AG10803 (cell line): Measurements from ENCODE around the gene PCBP2.
"Not testable (repeated sequence)": the region's sequence is repeated elsewhere in the genome, so short reads cannot be mapped to it uniquely, and the experiment has no call there.

Experiments
- DNase-seq: peaks from one replicate; pipeline ENCODE4 v3.0.0; 2010; ENCODE audit warnings: low read depth
- H3K4me3 ChIP-seq: 2 replicates; pipeline ENCODE4 v1.5.1; 2011; ENCODE audit warnings: mild to moderate bottlenecking, low read length, control low read depth
- CTCF ChIP-seq: conservative IDR thresholded peaks from 2 replicates; pipeline ENCODE4 v1.5.1; 2011; ENCODE audit warnings: mild to moderate bottlenecking, low read length, control low read depth, inconsistent platforms

PCBP2 gene

DNA sequence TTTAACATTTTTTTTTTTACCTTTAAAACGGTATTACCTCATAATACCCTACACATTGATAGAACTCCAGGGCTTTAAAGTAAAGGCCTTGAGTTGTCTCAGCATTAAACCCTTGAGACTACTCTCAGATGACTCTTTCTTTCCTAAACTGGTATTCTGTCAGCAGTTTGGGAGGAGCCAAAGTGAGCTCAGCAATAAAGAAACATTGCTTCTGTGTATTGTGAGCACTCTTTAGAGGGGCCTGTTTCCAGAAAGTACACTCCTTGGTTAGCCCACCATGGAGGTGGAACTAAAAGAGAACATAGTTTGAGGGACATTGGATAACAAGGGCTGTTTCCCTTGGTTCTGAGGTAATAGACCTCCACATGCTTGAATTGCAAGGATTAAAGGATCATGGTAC lies 27.0 kb downstream of the PCBP2 start:
- H3K4me3 ChIP-seq: no peak overlapping the region

GRCh38 chr12:53479331-53479730 lies 27.4 kb downstream of the PCBP2 start:
- H3K4me3 ChIP-seq: no peak overlapping the region
- DNase-seq: no peak
- TF ChIP-seq CTCF: no peak

More for the DNA sequence above, 27.0 kb downstream of the PCBP2 start:
- no peak for DNase-seq
- TF ChIP-seq CTCF: no peak

GRCh38 chr12:53480491-53481442 lies 28.9 kb downstream of the PCBP2 start:
- no peak overlapping the region for H3K4me3 ChIP-seq
- no peak for TF ChIP-seq CTCF
- DNase-seq: no peak

DNA sequence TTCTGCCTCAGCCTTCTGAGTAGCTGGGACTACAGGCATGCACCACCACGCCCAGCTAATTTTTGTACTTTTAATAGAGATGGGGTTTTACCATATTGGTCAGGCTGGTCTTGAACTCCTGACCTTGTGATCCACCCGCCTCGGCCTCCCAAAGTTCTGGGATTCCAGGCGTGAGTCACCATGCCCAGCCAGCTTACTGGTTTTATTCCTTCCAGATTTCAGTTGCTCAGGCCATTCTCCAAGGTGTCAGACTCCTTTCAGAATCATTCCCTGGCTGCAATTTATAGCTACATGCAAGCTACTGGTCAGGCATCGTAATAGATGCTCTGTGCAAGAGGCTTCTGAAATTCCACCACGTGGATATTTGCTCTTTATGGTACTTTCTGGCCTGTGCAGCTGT lies 29.6 kb downstream of the PCBP2 start:
- not testable (repeated sequence) for H3K4me3 ChIP-seq
- peak; percentile 80 for DNase-seq

DNA sequence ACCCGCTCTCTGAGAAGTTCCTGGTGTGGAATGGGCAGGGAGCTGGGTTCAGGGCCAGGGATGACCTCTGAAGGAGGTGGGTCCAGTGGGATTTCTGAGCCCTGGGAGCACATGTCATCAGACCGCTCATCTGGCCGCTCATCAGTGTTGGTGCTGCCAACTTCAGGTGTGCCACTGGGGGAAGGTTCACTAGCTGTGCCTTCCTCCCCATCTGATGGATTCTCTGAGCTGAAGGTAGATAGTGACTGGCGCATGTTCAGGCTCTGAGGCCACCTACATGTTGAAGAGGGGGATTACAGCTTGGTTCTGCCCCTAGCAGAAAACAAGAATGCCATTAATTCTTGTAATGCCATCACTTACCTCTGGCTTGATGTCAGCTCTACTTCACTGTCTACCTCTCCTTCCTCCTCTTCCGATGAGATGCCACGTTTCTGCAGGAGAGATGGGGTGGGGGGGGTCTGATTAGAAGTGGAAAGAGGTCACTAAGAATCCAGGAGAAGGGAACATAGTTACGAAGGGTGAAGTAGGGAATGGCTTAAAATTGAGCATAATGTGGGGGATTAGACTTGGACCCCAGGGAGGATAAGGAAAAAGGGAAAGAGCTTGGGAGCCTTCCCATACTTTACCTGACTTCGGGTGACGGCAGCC lies 30.2 kb downstream of the PCBP2 start:
- no peak for DNase-seq
- TF ChIP-seq CTCF: peak; percentile 27

DNA sequence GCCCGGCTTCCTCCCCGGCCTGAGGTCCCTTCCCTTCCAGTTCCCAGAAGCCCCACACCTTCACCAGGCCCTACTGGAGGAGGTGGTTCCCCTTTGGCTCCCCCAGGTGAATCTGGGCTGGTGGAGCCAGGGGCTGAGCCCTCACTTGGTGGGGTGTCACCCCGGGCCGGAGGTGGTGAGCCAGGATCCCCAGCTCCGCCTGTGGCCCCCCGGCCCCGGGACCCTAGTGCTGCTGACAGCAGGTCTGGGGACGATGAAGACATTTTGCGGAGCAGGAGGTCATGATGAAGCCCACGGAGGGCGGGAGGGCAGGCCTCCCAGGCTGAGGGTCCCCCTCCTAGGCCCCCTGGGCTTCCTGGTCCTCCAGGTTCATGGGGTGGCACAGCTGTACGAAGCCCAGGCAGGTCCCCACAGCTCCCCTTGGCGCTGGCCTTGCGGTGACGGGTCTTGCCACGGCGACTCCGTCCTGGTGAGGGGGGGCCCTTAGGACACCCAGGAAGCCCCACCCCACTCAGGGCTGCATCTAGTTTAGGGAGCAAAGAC lies 30.8 kb downstream of the PCBP2 start:
- no peak overlapping the region for H3K4me3 ChIP-seq

More for the DNA sequence above, 30.2 kb downstream of the PCBP2 start:
- H3K4me3 ChIP-seq: no peak overlapping the region

More for the DNA sequence above, 30.8 kb downstream of the PCBP2 start:
- DNase-seq: no peak
- no peak for TF ChIP-seq CTCF
